RWPE2 (cell line): Measurements from ENCODE around the gene SYTL5.

Experiments used
- ATAC-seq: fragments of 200-7000 bp; cut with Tn5 transposase; 3 replicates; pipeline ENCODE4 v1.9.1; 2021; ENCODE audit warnings: low read depth
- DNase-seq: peaks from one replicate; pipeline ENCODE4 v3.0.0-alpha.2; 2020; ENCODE audit warnings: low spot score
- H3K27ac ChIP-seq: fragments of 450-650 bp; 2 replicates; pipeline ENCODE4 v1.5.1; 2017; ENCODE audit warnings: mild to moderate bottlenecking; ENCODE audit not compliant: poor library complexity, severe bottlenecking
- H3K27me3 ChIP-seq: fragments of 250-450 bp; sonication (Bioruptor Pico); 2 replicates; pipeline ENCODE4 v1.5.1; 2021; ENCODE audit warnings: mild to moderate bottlenecking, moderate library complexity; ENCODE audit not compliant: insufficient read depth, poor library complexity, severe bottlenecking
- H3K36me3 ChIP-seq: fragments of 250-450 bp; sonication (Bioruptor Pico); 2 replicates; pipeline ENCODE4 v1.5.1; 2020; ENCODE audit warnings: low read depth, mild to moderate bottlenecking, moderate library complexity
- H3K4me1 ChIP-seq: fragments of 250-450 bp; sonication (Bioruptor Pico); 2 replicates; pipeline ENCODE4 v1.5.1; 2021; ENCODE audit warnings: mild to moderate bottlenecking, moderate library complexity; ENCODE audit not compliant: insufficient read depth, poor library complexity, severe bottlenecking
- H3K4me3 ChIP-seq: fragments of 250-450 bp; sonication (Bioruptor Pico); 2 replicates; pipeline ENCODE4 v1.5.1; 2021; ENCODE audit warnings: mild to moderate bottlenecking, moderate library complexity; ENCODE audit not compliant: severe bottlenecking
- H3K9me3 ChIP-seq: fragments of 250-450 bp; sonication (Bioruptor Pico); 2 replicates; pipeline ENCODE4 v1.5.1; 2021; ENCODE audit warnings: mild to moderate bottlenecking, moderate library complexity; ENCODE audit not compliant: severe bottlenecking
- TF ChIP-seq, protein P1 (sequence below): fragments of 450-650 bp; IDR thresholded peaks from one replicate; pipeline ENCODE4 v1.5.1; 2017; ENCODE audit warnings: mild to moderate bottlenecking, moderate library complexity; ENCODE audit not compliant: poor library complexity, severe bottlenecking

SYTL5 gene

DNA sequence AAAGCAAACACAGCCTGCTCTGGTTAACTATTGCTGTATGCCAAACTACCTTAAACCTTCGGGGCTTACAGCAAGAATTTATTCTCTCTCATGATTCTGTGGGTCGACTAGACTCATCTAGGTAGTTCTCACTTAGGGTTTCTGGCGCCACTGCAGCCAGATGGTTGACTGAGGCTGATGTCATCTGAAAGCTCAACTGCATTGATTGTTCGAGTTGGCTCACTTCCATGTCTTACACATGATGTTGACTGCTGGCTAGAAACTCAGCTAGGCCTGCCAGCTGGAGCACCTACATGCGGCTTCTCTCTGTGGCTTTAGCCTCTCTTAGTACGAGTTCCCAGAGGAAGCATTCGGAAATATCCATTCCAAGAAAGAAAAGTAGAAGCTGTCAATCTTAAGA is 111.1 kb downstream of the SYTL5 start:
- H3K9me3 ChIP-seq, result no peaks in the 10 kb centered on the region
- no peak overlapping the region for H3K27ac ChIP-seq
- TF ChIP-seq, protein P1, sequence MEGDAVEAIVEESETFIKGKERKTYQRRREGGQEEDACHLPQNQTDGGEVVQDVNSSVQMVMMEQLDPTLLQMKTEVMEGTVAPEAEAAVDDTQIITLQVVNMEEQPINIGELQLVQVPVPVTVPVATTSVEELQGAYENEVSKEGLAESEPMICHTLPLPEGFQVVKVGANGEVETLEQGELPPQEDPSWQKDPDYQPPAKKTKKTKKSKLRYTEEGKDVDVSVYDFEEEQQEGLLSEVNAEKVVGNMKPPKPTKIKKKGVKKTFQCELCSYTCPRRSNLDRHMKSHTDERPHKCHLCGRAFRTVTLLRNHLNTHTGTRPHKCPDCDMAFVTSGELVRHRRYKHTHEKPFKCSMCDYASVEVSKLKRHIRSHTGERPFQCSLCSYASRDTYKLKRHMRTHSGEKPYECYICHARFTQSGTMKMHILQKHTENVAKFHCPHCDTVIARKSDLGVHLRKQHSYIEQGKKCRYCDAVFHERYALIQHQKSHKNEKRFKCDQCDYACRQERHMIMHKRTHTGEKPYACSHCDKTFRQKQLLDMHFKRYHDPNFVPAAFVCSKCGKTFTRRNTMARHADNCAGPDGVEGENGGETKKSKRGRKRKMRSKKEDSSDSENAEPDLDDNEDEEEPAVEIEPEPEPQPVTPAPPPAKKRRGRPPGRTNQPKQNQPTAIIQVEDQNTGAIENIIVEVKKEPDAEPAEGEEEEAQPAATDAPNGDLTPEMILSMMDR, result no peak
- no peaks in the 10 kb centered on the region for H3K4me1 ChIP-seq
- no peak for DNase-seq
- no peaks in the 10 kb centered on the region for H3K36me3 ChIP-seq
- no peak overlapping the region for H3K4me3 ChIP-seq
- no peak for ATAC-seq
- no peaks in the 10 kb centered on the region for H3K27me3 ChIP-seq

DNA sequence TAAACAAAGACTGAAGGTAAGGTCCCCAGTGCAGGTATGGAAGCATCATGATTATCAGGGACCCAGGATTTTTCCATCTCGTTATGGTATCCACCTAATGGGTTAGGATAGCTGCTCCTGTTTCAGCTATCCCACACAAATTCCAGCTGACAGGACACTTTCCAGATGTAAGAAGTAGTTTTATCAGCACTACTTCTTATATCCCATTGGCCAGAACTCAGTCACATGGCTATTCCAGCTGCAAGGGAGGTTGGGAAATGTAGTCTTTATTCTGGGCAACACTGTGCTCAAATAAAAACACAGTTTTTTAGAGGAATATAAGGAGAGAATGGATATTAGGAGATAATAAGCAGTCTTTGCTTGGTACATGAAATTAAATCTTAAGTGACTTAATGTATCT is 117.6 kb downstream of the SYTL5 start:
- Histone ChIP-seq H3K4me3 (no peak overlapping the region), H3K4me1 (no peaks in the 10 kb centered on the region), H3K9me3 (no peaks in the 10 kb centered on the region), H3K27ac (no peak overlapping the region), H3K27me3 (no peaks in the 10 kb centered on the region), H3K36me3 (no peaks in the 10 kb centered on the region)
- DNase-seq (no peak), ATAC-seq (no peak)
- TF ChIP-seq, protein P1, result no peak

DNA sequence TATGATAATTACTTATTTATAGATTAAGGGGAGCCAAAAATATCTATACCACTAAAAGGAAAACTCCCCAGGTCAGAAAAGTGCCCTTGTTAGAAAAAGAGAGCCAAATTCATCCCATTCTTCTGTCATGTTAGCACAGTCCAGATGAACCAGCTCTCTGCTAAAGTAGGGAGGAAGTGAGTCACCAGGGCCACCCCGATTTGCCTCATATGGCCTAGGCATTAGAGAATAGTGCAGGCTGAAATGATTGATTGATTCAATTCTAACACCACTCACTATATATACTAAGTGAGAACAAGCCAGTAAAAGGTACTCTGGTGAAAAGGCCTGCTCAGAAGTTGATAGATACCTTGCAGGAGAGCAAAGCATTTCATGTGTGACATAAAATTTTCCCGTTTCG is 119.8 kb downstream of the SYTL5 start:
- Histone ChIP-seq H3K36me3 (no peaks in the 10 kb centered on the region), H3K9me3 (no peaks in the 10 kb centered on the region), H3K4me1 (no peaks in the 10 kb centered on the region), H3K27me3 (no peaks in the 10 kb centered on the region), H3K27ac (no peak overlapping the region), H3K4me3 (no peak overlapping the region)
- TF ChIP-seq, protein P1, result no peak
- ATAC-seq, result no peak
- DNase-seq, result no peak

DNA sequence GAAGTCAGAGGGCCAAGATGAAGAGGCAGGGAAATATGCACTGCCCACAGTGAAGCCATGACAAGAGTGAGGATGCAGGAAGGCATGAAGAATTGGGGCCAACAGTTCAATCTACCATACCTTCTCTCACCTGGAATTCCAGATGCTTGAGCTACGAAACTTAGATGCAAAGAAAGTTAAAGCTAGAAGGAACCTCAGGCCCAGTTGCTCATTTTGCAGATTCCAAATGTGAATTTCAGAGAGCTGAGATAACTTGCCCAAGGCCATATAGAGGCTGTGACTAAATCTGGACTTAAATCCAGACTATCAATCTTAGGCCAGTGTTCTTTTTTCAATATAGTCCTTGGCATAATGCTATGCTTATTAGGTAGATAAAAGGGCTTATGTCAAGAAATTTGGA is 121.6 kb downstream of the SYTL5 start:
- Histone ChIP-seq H3K27ac (no peak overlapping the region), H3K27me3 (no peaks in the 10 kb centered on the region), H3K9me3 (no peaks in the 10 kb centered on the region), H3K36me3 (no peaks in the 10 kb centered on the region), H3K4me3 (no peak overlapping the region), H3K4me1 (no peaks in the 10 kb centered on the region)
- DNase-seq (no peak), ATAC-seq (no peak)
- TF ChIP-seq, protein P1, result no peak

DNA sequence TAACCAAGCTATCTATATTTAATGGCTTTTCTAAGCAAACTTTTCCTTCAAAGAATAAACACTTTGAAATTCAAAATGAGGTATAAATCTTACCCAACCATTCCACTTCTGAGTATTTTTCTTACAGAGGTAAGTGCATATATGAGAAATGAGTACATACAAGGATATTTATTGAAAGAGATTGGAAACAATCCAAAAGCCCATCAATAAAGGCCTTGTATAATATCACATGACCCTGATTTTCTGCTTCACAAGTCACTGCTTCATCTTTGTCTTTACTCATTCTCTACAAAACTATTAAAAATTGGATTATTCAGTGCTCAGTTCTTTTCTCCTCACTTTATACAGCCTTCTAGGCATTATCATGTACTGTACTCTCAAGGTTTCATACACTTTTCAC is 123.0 kb downstream of the SYTL5 start:
- H3K4me3 ChIP-seq, result no peak overlapping the region
- DNase-seq (no peak), ATAC-seq (no peak)
- no peaks in the 10 kb centered on the region for H3K36me3 ChIP-seq
- H3K9me3 ChIP-seq, result no peaks in the 10 kb centered on the region
- TF ChIP-seq, protein P1, result no peak
- no peak overlapping the region for H3K27ac ChIP-seq
- no peaks in the 10 kb centered on the region for H3K4me1 ChIP-seq
- no peaks in the 10 kb centered on the region for H3K27me3 ChIP-seq
